Stimulated activated CD4-positive, alpha-beta T cell treated with anti-CD3 and anti-CD28 coated beads, Interleukin-4, amount 100 ng/mL, for 1 hour (primary cell): ENCODE results near the gene ACVRL1.
A peak's percentile ranks its signal among the peaks of the same experiment; 100 is the strongest.

Source experiments
- DNase-seq: peaks from one replicate; pipeline ENCODE4 v3.0.0-alpha.2; 2020

ACVRL1 gene

GRCh38 chr12:51944608-51945233, 37.4 kb downstream of the ACVRL1 start:
- DNase-seq, result no peak

DNA sequence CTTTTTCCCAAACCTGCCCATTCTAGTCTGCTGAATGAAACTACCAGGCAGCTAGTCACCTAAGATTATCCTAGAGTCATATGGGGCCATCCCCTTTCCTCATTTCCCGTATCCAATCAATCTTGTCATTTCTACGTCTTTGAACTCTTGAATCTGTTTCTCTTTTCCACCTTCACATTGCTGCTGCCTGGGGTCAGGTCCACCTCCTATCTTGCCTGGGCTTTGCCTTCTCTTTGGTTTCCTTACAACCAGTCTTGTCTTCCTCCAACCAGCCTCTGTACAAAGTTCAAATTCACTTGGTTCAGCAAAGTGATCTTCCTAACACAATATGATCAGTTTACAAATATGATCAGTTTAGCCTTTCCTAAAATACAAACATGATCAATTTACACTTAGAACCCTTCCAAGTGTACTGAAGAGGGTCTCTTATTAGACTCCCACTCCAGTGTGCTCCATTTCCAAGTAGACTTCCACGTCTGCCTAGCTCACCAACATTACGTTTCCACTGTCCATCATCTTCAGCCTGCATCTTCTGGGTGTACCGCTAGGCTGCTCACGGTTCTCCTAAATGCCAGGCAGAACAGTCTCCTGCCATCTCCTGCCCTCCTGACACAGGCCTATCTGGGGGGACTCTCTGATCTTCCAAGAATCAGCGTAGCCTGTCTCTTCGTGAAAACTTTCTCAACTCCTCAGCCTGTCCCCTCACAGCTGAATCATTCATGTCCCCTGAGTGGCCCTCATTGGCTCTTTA, 40.1 kb downstream of the ACVRL1 start:
- DNase-seq, result no peak

- no peak for DNase-seq
These were observed 40.8 kb downstream of the ACVRL1 start for GRCh38 chr12:51948066-51948465.

GRCh38 chr12:51949342-51950030, 42.2 kb downstream of the ACVRL1 start:
- no peak for DNase-seq

DNA sequence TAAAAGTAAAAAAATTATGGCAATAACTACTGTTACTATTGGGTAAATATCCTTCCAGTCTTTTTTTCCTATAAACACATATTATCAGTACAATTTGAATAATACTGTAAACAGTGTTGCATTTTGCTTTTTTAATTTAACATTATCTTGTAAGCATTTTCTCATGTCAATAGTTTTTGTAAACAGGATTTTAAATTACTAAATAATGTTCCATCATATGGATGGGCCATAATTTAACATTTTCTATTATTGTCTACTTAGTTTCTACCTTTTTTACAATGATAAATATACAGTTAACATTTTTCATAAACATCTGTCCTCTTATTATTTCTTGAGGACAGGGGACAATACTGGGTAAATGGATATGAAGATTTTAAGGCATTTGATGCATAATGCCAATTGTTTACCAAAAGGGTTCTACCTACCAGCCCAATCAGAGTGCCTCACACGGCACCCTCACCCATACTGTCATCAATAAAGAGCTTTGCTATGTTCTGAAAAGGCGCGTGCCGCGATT, 43.4 kb downstream of the ACVRL1 start:
- DNase-seq, result no peak

DNA sequence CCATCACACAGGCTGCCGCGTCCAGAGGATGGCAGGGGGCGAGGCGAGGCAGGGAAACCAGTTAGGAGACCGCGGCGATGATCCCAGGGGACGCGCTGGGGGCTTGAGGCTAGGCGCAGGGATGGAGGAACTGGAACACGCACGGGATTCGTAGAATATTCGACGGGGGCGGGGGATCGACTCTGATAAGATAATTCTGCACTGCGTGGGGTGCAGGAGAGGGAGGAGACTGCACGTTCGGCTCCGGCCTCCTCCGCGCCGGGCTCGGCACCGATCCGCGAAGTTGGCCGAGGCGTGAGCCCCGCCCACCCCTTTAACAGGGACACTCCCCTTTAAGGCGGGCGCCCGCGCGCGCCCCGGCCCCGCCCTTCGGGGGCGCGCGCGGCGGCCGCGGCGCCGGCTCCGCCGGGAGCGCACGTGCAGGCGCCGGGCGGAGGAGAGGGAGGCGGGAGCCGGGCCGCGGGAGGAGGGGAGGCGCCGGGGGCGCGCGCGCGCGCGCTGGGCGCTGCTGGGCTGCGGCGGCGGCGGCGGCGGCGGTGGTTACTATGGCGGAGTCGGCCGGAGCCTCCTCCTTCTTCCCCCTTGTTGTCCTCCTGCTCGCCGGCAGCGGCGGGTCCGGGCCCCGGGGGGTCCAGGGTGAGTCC, 44.0 kb downstream of the ACVRL1 start, which contains the start of gene ACVR1B:
TSS of gene ACVR1B (plus strand) at position 501 of the 644 bp plus-strand sequence. CDS start at position 546, 45 bp downstream.
- peak; percentile 89 for DNase-seq

- no peak for DNase-seq
These were observed 44.8 kb downstream of the ACVRL1 start for GRCh38 chr12:51951843-51952722.

DNA sequence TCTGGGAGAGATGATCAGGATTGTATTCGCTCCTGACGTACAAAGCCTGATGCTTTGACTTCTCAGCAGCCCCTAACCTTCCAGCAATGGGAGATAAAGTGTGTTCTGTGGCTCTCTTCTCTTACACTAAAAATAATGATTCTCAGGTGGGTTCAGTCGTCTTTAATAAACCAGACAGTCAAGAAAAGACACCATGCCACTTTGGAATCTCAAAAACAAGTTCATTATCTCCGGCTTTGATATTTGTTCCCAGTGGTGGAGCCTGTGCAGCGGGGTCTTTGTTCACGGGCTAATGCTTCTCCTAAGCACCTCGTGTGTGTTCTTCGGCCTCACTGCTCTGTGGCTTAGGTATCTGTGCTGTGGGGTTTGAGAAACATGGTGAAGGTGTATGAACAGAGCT, 45.8 kb downstream of the ACVRL1 start:
- DNase-seq, result no peak

DNA sequence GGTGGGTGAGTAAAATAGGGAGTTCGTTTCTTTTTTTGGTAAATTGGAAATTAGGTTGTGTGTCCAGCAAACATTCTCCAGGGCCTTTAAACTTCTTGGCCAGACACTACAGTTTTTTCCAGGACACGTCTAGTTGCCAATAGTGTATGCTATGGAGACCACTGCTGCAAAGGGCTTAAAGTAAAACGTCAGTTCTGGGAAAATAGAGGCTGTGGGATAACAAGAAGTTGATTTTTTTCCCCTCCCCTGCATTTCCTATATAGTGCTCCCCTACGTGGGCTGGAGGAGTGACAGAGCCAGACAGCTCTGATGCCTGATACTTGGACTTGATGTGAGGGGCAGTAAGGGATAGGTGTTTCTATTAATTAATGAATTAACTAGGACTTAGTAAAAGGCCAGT, 46.6 kb downstream of the ACVRL1 start:
- DNase-seq, result no peak

- no peak for DNase-seq
These were observed 47.5 kb downstream of the ACVRL1 start for GRCh38 chr12:51954561-51955361.

GRCh38 chr12:51955702-51956101, 48.4 kb downstream of the ACVRL1 start:
- no peak for DNase-seq

DNA sequence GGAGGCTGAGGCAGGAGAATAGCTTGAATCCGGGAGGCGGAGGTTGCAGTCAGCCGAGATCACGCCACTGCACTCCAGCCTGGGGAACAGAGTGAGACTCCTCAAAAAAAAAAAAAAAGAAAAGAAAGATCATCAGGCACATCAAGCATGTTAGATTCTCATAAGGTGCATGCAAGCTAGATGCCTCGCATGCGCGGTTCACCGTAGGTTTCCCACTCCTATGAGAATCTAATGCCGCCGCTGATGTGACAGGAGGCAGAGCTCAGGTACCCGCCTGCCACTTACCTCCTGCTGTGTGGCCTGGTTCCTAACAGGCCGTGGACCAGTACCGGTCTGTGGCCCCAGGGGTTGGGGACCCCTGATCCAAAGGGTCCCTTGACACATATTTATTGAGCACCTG, 51.2 kb downstream of the ACVRL1 start:
- DNase-seq, result no peak

- no peak for DNase-seq
These were observed 51.9 kb downstream of the ACVRL1 start for GRCh38 chr12:51959211-51959610.

GRCh38 chr12:51959921-51960320, 52.6 kb downstream of the ACVRL1 start:
- DNase-seq, result no peak

- DNase-seq, result no peak
These were observed 53.2 kb downstream of the ACVRL1 start for GRCh38 chr12:51960488-51960887.

DNA sequence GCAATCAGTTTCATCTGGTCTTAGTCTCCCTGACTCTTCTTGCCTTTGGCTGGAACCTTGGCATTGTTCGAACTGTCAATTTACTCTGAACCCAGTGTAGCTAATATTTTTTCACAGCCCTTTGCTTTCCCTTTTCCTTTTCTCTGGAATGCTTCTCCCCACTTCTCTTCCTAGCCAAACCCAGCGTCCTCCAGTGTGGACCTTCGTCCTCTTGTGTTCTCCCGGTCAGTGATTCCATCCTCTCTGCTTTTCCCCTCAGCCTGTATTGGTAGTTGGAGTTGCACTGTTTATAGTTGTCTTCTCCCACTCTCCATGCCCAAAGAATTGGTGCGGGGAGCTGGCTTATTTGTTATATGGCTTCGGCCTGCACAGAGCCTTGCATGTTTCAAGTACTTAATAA, 53.6 kb downstream of the ACVRL1 start:
- no peak for DNase-seq

DNA sequence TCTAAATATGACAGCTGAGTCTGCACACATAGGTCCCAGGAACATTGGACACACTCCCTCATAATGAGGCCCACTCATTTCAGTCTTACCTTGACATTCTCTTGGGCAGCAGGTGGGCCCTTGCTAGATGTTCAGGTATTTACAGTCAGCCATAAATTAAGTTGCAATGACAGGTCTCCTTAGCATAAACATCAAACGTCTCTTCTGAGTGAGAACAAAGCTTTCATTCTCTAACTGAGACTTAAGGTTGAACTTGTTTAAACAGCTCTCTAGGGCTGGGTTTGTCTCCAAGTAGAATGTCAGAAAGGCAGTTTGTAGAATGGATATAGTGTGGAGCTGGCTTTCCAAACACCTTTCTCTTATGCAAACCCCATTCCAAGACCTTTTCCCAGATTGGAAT, 54.5 kb downstream of the ACVRL1 start:
- no peak for DNase-seq

GRCh38 chr12:51962737-51963136, 55.4 kb downstream of the ACVRL1 start:
- no peak for DNase-seq

DNA sequence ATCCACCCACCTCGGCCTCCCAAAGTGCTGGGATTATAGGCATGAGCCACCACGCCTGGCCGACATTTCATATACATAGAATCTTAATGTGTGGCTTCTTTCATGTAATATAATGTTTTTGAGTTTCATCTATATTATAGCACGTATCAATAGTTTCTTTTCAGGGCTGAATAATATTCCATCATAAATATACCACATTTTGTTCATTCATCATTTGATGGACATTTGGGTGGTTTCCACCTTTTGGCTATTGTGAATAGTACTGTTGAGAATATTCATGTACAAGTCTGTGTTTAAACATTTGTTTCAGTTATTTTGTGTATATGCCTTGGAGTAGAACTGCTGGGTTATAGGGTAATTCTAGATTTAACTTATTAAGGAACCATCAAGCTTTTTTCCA, 56.2 kb downstream of the ACVRL1 start:
- DNase-seq, result no peak

DNA sequence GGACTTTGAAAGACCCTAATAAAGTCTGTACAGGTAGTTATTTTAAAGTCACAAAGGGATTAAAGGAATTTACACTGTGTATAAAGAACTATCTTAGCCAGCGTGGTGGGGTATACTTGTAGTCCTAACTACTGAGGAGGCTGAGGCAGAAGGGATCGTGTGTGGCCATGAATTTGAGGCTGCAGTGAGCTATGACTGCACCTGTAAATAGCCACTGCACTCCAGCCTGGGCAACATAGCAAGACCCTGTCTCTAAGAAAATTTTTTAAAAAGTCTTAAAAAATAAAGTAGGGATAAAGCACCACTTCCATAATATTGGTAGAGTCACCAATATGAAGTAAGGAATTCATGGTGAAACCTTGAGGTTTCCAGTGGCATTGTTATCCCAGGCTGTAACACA, 62.3 kb downstream of the ACVRL1 start:
- no peak for DNase-seq

DNA sequence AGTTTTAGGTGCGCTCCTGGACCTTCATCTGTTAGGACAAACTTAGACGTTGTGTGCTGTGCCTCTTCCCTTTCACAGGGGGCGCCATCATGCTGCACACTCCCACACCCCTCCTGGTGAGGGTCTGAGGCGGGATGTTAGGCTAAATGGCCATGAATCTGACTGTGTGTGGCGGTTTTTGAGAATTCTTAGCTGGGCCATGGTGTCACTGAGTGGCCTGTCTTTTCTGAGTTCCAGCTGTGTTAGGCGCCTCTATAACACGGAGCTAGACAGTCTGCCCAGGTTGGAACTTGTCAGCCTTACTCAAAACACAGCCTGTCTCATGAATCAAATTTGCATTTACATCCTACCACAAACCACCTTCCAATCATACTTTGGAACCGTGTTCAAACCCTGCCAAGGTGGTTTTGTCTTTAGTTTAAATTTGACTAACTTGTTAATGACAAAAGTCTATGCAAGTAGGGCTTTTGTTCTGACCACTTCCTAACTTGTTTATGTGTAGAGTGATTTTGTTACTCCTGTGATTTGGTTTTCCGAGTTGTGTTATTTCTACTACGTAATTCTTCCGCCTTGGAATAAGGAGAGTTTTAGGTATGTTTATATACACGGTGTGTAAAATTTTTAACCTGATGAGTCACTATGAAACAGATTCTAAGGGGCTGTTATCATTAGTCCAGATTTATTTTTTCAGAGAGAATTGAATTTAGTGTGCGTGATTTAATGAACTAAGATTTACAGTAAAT, 63.8 kb downstream of the ACVRL1 start:
- DNase-seq, result peak; percentile 14
